IMR-90 (cell line): Measurements from ENCODE around the gene NDFIP2. TPM values are rescaled to one million over a fixed set of nuclear protein-coding genes. Genes with fewer than 3 reads are reported as not detected.
A peak's percentile ranks its signal among the peaks of the same experiment; 100 is the strongest.

Source experiments
- ATAC-seq: fragments of 200-7000 bp; cut with Tn5 transposase; 2 replicates; pipeline ENCODE4 v1.9.1; 2020; ENCODE audit warnings: low read depth, mild to moderate bottlenecking, moderate library complexity
- BruUV-seq: library from RNA; stranded (reverse); fragments of 400-500 nt; replicated peaks from 2 replicates; lab custom pipeline; 2021; lab: Mats Ljungman, UMichigan
- CTCF ChIA-PET: fragments of 300-600 bp; formaldehyde crosslinking; extraction: SDS; loops from one replicate; lab custom pipeline; 2021; ENCODE audit warnings: antibody characterized with exemption; lab: Yijun Ruan, JAX
- POLR2A ChIA-PET: fragments of 300-600 bp; sonication (Branson Sonifier 250); formaldehyde crosslinking; loops from one replicate; lab custom pipeline; 2022; ENCODE audit warnings: antibody characterized with exemption; ENCODE audit not compliant: unreplicated experiment; lab: Charles Lee
- DNase-seq: peaks from one replicate; pipeline ENCODE4 v3.0.0; 2013
- H2AFZ ChIP-seq: replicated peaks from 2 replicates; pipeline ENCODE3; 2013; ENCODE audit warnings: low read length, mild to moderate bottlenecking; ENCODE audit not compliant: poor library complexity
- H2AK5ac ChIP-seq: 2 replicates; pipeline ENCODE4 v1.6.1; 2013; ENCODE audit warnings: low read depth, low read length, inconsistent platforms
- H2AK9ac ChIP-seq: replicated peaks from 2 replicates; pipeline ENCODE3; 2013; ENCODE audit warnings: mild to moderate bottlenecking, low read depth, low read length, moderate library complexity; ENCODE audit not compliant: poor library complexity
- H2BK120ac ChIP-seq: 2 replicates; pipeline ENCODE4 v1.6.1; 2013; ENCODE audit warnings: low read depth, low read length, inconsistent platforms
- H2BK15ac ChIP-seq: 3 replicates; pipeline ENCODE4 v1.6.1; 2013; ENCODE audit warnings: low read depth, low read length, inconsistent platforms
- H2BK20ac ChIP-seq: 2 replicates; pipeline ENCODE4 v1.6.1; 2013; ENCODE audit warnings: low read depth, mild to moderate bottlenecking, inconsistent platforms, low read length, moderate library complexity
- H2BK5ac ChIP-seq: 2 replicates; pipeline ENCODE4 v1.6.1; 2013; ENCODE audit warnings: mild to moderate bottlenecking, low read depth, low read length, inconsistent platforms; ENCODE audit not compliant: poor library complexity, severe bottlenecking
- H3K14ac ChIP-seq: replicated peaks from 2 replicates; pipeline ENCODE4 v1.6.1; 2013; ENCODE audit warnings: low read depth, low read length, inconsistent platforms
- H3K18ac ChIP-seq: 2 replicates; pipeline ENCODE4 v1.6.1; 2013; ENCODE audit warnings: low read depth, low read length, control low read depth
- H3K23ac ChIP-seq: 2 replicates; pipeline ENCODE4 v1.6.1; 2013; ENCODE audit warnings: low read depth, low read length, inconsistent platforms
- H3K27ac ChIP-seq: 2 replicates; pipeline ENCODE4 v1.5.1; 2013; ENCODE audit warnings: mild to moderate bottlenecking, control low read depth, low read length; ENCODE audit not compliant: insufficient read depth
- H3K27me3 ChIP-seq: 2 replicates; pipeline ENCODE4 v1.6.1; 2013; ENCODE audit warnings: low read length; ENCODE audit not compliant: control insufficient read depth, insufficient read depth
- H3K36me3 ChIP-seq: 2 replicates; pipeline ENCODE4 v1.6.1; 2013; ENCODE audit warnings: low read length, mixed read lengths; ENCODE audit not compliant: control insufficient read depth, insufficient read depth
- H3K4ac ChIP-seq: 2 replicates; pipeline ENCODE4 v1.6.1; 2013; ENCODE audit warnings: low read depth, low read length, inconsistent platforms
- H3K4me1 ChIP-seq: 2 replicates; pipeline ENCODE4 v1.6.1; 2013; ENCODE audit warnings: low read length, mixed read lengths; ENCODE audit not compliant: control insufficient read depth, insufficient read depth
- H3K4me2 ChIP-seq: 2 replicates; pipeline ENCODE4 v1.6.1; 2013; ENCODE audit warnings: low read depth, mild to moderate bottlenecking, control low read depth, low read length, moderate library complexity
- H3K4me3 ChIP-seq: 2 replicates; pipeline ENCODE4 v1.5.1; 2013; ENCODE audit warnings: low read depth, mild to moderate bottlenecking, control low read depth, low read length, moderate library complexity; ENCODE audit not compliant: insufficient read depth
- H3K56ac ChIP-seq: 2 replicates; pipeline ENCODE4 v1.6.1; 2013; ENCODE audit warnings: low read length, inconsistent platforms; ENCODE audit not compliant: insufficient read depth; ENCODE audit errors: extremely low read depth
- H3K79me1 ChIP-seq, 2 experiments: 2 replicates each; pipeline ENCODE4 v1.6.1; 2013; ENCODE audit warnings: low read length in 2 of 2, inconsistent platforms in 1 of 2, low read depth in 1 of 2
- H3K9ac ChIP-seq: 2 replicates; pipeline ENCODE4 v1.6.1; 2013; ENCODE audit warnings: low read depth, low read length, control low read depth
- H3K9me1 ChIP-seq: 2 replicates; pipeline ENCODE4 v1.6.1; 2013; ENCODE audit warnings: low read length, inconsistent platforms; ENCODE audit not compliant: insufficient read depth
- H3K9me3 ChIP-seq: 2 replicates; pipeline ENCODE4 v1.6.1; 2013; ENCODE audit warnings: low read length; ENCODE audit not compliant: control insufficient read depth, insufficient read depth
- H4K20me1 ChIP-seq: 2 replicates; pipeline ENCODE4 v1.6.1; 2013; ENCODE audit warnings: low read length, inconsistent platforms; ENCODE audit not compliant: insufficient read depth
- H4K5ac ChIP-seq: 2 replicates; pipeline ENCODE4 v1.6.1; 2013; ENCODE audit warnings: mild to moderate bottlenecking, low read depth, low read length, control low read depth
- H4K8ac ChIP-seq, 2 experiments: 2 replicates each; pipeline ENCODE4 v1.6.1; 2013; ENCODE audit warnings: low read depth in 2 of 2, low read length in 2 of 2, control low read depth in 1 of 2, inconsistent platforms in 1 of 2
- H4K91ac ChIP-seq: 2 replicates; pipeline ENCODE4 v1.6.1; 2013; ENCODE audit warnings: low read depth, low read length, inconsistent platforms; ENCODE audit not compliant: insufficient read depth
- NFE2L2 ChIP-seq: fragments of 150-350 bp; IDR thresholded peaks from 2 replicates; pipeline ENCODE4 v1.6.1; 2016; ENCODE audit warnings: low read depth, mild to moderate bottlenecking, low read length
- POLR2A ChIP-seq: IDR thresholded peaks from 2 replicates; pipeline ENCODE4 v1.6.1; 2012; ENCODE audit warnings: mild to moderate bottlenecking, low read depth, low read length
- WGBS, 2 experiments: methylation state at CpG; one replicate each; pipeline versions ENCODE4 v1.1.5 to v1.1.7; 2013; ENCODE audit warnings: missing lambda C conversion rate in 2 of 2; ENCODE audit not compliant: insufficient read length in 1 of 2; ENCODE audit errors: extremely low coverage in 2 of 2; 5-methylcytosine and 5-hydroxymethylcytosine counted together
- dilution Hi-C: fragments of 300-500 bp; cut with HindIII; formaldehyde crosslinking; loops from one replicate; pipeline ENCODE4 v1.14.3; 2018; ENCODE audit warnings: low sequenced_read_pairs; ENCODE audit not compliant: unreplicated experiment
- in situ Hi-C: fragments of 300-500 bp; cut with MboI; formaldehyde crosslinking; loops from 3 replicates; pipeline ENCODE4 v1.14.3; 2019; ENCODE audit warnings: low sequenced_read_pairs, inconsistent platforms, mixed read lengths
- intact Hi-C: fragments of 100-400 bp; cut with micrococcal nuclease; formaldehyde crosslinking; loops from 2 replicates; pipeline ENCODE4 v1.10.0; 2022
- polyA plus RNA-seq, 3 experiments: library from polyadenylated mRNA; depleted of rRNA; stranded (reverse); fragments of >200 nt; gene quantifications; 2 replicates each; pipeline ENCODE4 v1.2.3, GENCODE V29; 2012; ENCODE audit warnings: low replicate concordance in 1 of 3
- total RNA-seq: library from RNA; depleted of rRNA; stranded (reverse); fragments of >200 nt; gene quantifications from 2 replicates; pipeline ENCODE4 v1.2.3, GENCODE V29; 2012

The NDFIP2 gene
- total and polyA plus RNA-seq, 2 of the 4 experiments (the other 2 are of a cell fraction), result 23.8 to 25.8 TPM

- Histone ChIP-seq H4K20me1 (peaks cover 7% of the 10 kb centered on the region; the same call in 1 of the 2 replicates), H2BK15ac (no peak overlapping the region), H3K79me1 (peaks cover 12 to 38% of the 10 kb centered on the region in 2 experiments; a peak in 3 of 4 replicates), H2AFZ (no peak overlapping the region), H2BK120ac (no peak overlapping the region), H4K91ac (no peak overlapping the region), H3K27me3 (peaks cover 6% of the 10 kb centered on the region), H4K8ac (no peak overlapping the region; a peak in 1 of 4 replicates), H3K9ac (no peak overlapping the region; the same call in 1 of the 2 replicates), H3K4me3 (peak overlapping the region; percentile 42), H3K9me1 (no peaks in the 10 kb centered on the region; the same call in 1 of the 2 replicates), H3K4me1 (no peaks in the 10 kb centered on the region), H3K4me2 (peak overlapping the region; percentile 97), H2BK5ac (peak overlapping the region; percentile 21), H3K36me3 (no peaks in the 10 kb centered on the region), H2AK5ac (no peak overlapping the region), H4K5ac (no peak overlapping the region), H3K14ac (no peak overlapping the region; the same call in 1 of the 2 replicates), H3K56ac (no peak overlapping the region), H3K4ac (no peak overlapping the region), H2AK9ac (no peak overlapping the region), H3K9me3 (no peaks in the 10 kb centered on the region), H3K23ac (no peak overlapping the region), H2BK20ac (no peak overlapping the region), H3K18ac (no peak overlapping the region), H3K27ac (no peak overlapping the region)
- no peak for ATAC-seq
- peak; percentile 35 for DNase-seq
- 0 out of 2 replicates have a peak, but pooled peaks have one; percentile 1 for TF ChIP-seq POLR2A
- TF ChIP-seq NFE2L2, result no peak
- no TSS peak for BruUV-seq
- POLR2A ChIA-PET, result no interaction called here
- no CpG with 5 or more reads among the region's 3 CpGs for WGBS, 2 experiments
- intact Hi-C loops, result loop anchor here (5.0 kb wide), 2 partner anchors 50 to 60 kb away; no protein-coding TSS in a partner anchor
- CTCF ChIA-PET, result interaction anchor here (0.7 to 1.3 kb wide), 4 partner anchors 30 to 1695 kb away, joined by 3 to 5 read pairs (median 4); no protein-coding TSS in a partner anchor
- dilution Hi-C loops, result no loop called here
- in situ Hi-C loops, result no loop called here
Observed at GRCh38 chr13:79482281-79482970, 1.5 kb downstream of the NDFIP2 start.
